ENCODE results near the gene CAMK2G.

- TF ChIP-seq SIN3A (IDR thresholded peaks at IDR 0.05; ENCODE audit: borderline replicate concordance, insufficient read depth, low read length): no peak
- TF ChIP-seq TAF1 (IDR thresholded peaks at IDR 0.05; ENCODE audit: borderline replicate concordance, insufficient read depth, low read length): no peak
- no peak for TF ChIP-seq POLR2AphosphoS5 (IDR thresholded peaks at IDR 0.05; ENCODE audit: low read depth, low read length)
- no peak for TF ChIP-seq REST (IDR thresholded peaks at IDR 0.05; ENCODE audit: insufficient read depth in 1 of 2, low read depth in 2 of 2, low read length in 2 of 2)
Observed at GRCh38 chr10:73897693-73898092, 23.3 kb upstream of the CAMK2G start.
